NCI-H2227 (cell line): ENCODE measurements around the gene CACNA1C.

ENCODE experiments used
- DNase-seq: peaks from one replicate; lab custom pipeline; 2025; ENCODE audit not compliant: unreplicated experiment; lab: John Stamatoyannopoulos, UW

Gene CACNA1C

DNA sequence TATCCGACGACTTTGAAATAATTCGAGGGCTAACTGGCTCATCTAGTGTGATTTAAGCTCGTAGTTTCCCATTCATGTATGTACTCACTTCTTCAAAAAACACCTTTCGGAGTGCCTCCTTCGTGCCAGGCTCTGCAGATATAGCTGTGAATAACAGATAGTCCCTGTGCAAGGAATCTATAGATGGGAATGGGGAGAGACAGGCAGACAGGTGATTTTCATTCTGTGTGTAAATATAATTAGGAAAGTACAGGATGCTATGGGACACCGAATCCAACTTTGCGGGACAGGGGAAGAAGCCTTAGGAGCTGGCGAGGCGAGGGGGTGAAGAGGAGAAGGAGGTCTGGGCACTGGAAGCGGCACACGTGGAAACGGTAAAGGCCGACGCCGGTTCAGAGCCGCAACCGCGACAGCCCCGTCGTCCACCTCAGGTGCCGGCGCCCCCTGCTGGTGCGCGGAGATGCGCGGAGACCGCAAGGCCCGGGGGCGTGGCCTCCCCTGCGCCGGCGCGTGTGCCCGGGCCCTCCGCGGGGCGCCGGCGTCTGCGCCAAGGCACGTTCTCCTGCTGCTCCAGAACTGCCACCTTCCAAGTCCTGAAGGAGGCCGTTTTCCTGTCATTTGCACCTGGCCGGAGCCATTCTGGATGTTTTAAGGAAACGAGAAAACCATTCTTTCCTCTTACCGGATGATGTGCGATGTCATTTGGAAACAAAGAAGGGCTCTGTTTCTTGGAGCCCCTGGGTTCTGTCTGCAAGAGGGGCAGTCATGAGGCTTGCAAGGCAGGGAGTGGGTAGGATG is 18.0 kb upstream of the CACNA1C start:
- DNase-seq, result peak; percentile 81

DNA sequence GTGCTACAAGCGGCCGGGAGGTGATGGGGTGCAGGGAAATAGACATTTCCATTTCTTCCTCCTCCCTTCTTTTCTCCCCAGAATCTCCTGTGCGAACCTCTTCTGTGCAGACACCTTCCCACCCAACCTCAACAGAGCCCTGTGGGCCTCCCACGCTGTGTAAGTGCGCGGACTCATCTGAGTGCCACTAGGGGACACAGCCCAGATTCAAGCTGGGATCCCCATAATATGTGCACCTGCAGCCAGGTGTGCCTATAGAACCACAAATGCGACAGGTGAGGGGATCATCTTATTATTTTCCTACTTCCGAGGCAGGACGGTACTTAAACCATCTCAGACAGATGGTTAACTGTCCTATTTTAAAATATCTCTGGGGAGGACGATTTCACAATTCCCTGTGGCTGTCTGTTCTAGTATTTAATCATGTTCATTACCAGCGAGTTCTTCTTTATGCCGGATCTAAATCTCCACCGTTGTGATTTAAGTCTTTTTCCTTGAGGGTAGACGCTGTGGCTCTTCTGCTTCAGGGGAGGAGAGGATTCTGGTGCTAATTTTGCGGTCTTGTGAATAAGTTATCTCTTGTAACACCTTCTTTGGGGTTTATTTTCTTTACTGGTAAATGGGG is 17.2 kb upstream of the CACNA1C start:
- DNase-seq, result no peak

GRCh38 chr12:2039034-2039433 is 13.8 kb upstream of the CACNA1C start:
- no peak for DNase-seq

DNA sequence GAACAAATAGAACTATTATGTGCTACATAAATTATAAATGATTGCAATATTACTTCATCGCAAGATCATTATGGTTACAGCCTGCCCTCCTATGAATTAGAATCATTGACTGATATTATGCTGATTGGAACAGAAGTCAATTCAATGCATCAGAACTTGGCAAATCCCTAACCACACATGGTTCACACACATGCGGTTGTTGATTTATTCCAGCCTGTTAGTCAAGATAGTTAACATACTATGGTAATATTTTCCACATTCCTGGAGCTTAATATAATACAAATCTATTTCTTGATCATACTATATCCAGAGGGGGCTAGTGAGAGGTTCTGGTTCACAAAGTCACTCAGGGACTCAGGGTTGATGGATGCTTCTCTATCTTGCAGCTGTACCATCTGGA is 9.7 kb upstream of the CACNA1C start:
- no peak for DNase-seq

- DNase-seq, result no peak
Observed at GRCh38 chr12:2044165-2044564, 8.6 kb upstream of the CACNA1C start.

- no peak for DNase-seq
Observed at GRCh38 chr12:2046957-2047356, 5.8 kb upstream of the CACNA1C start.

- no peak for DNase-seq
Observed at GRCh38 chr12:2047752-2048151, 5.0 kb upstream of the CACNA1C start.

DNA sequence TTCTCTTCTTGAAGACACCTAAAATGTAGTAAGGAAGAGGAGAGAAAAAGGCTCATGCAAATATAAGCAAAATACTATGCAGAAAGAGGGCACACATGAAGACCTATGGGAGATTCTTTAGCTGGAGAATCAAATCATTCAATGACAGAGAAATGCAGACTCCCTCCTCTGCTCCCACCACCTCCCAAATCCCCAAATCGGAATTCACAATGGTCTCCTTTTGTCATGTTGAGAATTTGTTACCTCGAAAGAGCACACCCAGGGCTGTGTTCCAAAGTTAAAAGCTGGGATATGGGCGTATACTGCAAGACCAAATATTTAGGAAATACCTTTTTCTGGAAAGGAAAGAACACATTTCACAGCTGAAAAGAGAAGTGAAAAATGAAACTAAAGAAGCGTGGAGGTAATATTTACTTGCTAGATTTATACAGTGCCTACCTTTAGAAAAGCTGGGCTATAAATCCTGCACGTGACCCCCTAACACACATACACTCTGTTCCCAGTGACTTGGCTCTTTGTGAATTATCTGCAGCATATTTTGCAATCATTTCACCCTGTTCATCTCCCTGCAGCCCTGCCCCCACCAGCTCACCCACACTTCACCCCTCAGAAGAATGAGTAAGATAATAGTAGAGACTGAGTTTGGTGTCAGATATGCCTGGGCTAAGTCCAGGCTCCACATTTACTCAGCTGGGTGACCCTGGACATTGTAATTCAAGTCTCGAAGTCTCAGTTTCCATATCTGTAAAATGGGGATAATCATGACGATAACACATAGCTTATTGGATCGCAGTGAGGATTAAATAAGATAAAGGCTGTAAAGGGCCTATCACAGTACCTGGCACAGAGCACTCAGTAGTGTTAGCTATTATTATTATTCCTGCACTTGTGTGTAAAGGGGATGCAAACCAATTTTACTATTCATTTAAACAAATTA is 2.9 kb upstream of the CACNA1C start:
- DNase-seq, result no peak

DNA sequence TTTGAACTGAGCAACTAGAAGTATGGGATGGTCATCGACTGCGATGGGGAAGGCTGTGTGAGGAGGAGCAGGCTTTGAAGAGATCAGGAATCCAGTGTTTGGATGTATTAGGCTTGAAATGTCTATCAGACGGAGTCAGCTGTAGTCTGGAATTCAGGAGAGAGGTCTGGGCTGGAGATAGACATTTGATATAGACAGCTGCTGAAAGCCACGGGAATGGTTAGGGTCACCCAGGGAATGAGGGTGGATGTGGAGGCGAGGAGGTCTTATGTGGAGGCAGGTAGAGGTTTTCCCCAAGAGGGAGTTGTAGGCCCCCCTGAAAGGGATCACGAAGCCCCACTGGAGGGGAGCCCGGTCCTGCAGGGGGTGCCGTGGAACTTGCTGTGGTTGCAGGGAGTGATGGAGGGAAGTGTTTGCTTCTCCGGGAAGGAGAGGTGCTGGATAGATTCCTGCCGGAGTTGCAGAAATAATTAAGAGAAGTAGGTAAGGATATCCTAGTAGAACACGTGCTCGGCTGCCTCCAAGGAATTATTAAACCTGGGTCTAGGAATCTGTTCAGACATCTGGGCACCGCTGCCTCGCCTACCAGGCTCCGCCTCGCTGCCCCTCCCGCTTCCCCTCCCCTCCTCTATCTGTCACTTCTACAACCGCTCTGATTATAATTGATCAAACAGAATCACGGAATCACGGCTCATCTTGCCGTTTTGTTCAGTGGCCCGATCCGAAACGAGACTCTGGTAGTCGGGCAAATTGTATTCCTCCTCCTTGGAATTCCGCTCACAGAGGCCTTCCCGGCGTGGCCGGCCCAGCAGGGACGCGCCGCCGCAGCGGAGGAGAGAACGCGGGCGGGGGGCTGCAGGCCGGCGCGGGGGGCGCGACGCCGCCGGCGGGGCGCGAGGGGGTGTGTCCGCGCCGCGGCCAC is 826 bp upstream of the CACNA1C start:
- DNase-seq, result no peak

- DNase-seq, result no peak
Observed at GRCh38 chr12:2053691-2054090, 904 bp downstream of the CACNA1C start.

DNA sequence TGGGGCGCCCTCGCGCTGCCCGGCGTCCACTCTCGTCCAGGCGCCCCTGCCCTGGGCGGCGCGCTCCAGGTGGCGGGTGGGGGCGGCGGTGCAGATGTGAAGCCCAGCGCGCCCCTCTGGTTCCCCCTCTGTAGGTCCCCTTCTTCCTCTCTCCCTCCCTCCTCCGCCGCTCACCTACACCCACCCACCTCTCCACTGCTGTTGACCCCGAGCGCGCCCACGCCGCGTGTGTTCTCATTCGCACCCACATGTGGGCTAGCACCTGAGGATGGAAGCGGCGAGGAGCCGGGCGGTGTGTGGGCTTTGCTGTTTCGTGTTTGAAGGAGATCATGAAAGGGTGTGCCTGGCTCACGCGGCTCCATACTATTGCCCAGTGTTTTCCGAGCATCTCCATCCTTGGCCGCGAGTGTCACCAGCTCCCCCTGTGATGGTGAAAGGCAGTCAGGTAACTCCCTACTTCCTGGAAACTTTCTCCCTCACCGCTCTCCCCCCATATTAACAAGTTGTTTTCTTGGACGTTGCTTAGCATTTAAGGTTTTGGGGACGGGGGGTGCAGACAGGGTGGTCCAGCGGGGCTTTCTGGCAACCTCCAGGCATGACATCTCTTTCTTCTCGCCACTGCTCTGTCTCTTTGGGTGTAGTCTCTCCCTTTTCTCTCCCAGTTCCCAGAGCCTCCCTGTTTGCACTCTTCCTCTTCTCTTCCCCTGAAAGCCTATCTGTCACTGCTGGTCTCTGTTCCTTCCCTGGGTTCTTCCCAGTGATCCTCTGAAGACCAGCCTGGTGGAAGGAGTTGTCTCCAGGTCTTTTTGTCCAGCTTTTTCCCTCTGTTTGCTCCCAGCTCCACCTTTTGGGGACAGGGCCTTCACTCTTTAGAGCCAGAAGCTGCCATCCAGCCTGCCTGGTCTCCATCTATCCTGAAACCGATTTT is 1.6 kb downstream of the CACNA1C start:
- no peak for DNase-seq

DNA sequence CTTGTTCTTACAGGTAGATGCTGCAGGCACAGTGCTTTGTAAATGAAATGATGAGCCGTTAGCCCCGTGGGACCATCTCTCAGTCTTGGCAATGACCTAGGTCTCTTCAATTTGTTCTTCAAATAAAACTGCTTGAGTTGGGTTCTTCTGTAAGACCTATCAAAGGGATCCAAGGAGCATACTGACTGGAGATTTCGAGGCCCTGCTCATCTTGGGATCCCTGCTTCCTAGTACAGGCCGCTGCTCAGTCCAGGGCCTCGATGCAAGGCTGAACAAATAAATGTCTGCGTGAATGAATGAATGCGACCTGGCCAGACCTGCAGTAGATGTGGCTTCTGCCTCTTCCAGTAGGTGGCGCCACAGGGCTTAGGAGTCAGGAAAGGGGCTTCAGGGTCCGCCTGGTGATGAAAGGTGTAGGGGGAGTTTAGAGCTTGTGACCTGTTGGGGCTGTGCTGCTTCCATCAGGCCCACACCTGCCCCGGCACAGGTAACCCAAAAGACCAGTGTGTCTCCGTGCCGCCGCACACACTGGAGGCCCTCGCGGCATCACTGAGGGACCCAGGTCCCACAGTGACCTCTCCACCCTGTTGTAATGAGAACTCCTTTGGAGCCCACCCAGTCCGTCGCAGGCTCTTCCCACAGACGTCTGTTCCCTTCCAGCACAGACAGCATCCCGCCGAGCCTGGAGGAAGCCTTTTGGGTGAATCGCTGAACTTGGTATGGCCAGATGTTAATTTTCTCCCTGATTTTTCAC is 4.4 kb downstream of the CACNA1C start:
- DNase-seq, result peak; percentile 9

DNA sequence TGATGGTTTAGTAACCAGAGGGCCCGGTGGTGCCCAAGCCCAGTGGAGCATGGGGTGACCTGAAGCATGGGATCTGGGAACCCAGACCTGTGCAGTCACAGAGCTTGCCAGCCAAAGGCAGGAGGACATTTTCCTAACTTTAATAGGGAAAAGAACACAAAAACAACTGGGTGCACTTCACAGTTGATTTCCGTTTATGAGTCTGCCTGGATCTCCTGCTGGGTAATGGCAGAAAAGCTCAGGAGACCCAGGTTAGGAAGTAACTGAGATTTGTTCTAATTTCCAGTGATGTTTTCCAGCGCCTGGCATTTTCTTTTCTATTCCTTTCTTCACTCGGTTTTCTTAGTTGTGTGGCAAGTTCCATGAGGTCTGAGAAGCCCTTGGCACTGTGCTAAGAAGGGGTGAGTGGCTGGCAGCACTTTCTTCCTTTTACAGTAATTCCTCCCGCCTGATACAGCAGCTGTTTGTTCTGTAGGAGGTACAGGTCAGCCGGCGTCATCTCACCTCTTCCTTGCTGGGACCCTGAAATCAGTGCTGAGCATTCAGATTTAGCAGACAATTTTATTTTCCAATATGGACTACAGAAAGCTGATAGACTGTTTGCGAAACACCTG is 5.1 kb downstream of the CACNA1C start:
- no peak for DNase-seq

GRCh38 chr12:2058837-2059236 is 6.0 kb downstream of the CACNA1C start:
- DNase-seq, result no peak

- DNase-seq, result no peak
Observed at GRCh38 chr12:2061402-2061801, 8.6 kb downstream of the CACNA1C start.

- DNase-seq, result no peak
Observed at GRCh38 chr12:2064071-2064507, 11.3 kb downstream of the CACNA1C start.

- no peak for DNase-seq
Observed at GRCh38 chr12:2068653-2069052, 15.9 kb downstream of the CACNA1C start.

DNA sequence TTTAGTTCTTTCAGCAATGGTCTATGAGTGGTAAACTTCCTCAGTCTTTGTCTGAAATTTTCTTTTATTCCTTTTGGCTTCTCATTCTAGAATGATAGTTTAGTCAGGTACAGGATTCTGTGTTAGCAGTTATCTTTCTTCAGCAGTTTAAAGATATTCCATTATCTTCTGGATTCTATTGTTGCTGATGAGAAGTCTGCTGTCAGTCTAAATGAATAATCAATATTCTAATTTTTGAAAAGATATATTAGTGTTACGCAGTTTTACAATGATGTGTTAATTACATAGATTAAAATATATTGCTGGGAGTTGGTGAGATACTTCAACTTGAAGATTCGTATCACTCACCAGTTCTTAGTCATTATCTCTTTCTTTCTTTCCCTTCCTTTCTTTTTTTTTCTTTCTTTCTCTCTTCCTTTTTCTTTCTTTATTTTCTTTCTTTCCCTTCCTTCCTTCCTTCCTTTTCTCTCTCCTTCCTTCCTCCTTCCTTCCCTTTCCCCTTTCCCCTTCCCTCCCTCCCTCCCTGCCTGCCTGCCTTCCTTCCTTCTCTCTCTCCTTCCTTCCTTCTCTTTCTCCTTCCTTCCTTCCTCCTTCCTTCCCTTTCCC is 17.8 kb downstream of the CACNA1C start:
- no peak for DNase-seq
